Activated B cell treated with CpG ODN at 0.5 μM for 24 hours (primary cell): ENCODE measurements around the gene CLSTN1. TPM values are rescaled to one million over a fixed set of nuclear protein-coding genes. Genes with fewer than 3 reads are reported as not detected.

Experiments used
- ATAC-seq: fragments of 200-7000 bp; cut with Tn5 transposase; one replicate; pipeline ENCODE4 v1.10.0; 2021; ENCODE audit warnings: low read depth, mild to moderate bottlenecking, moderate library complexity
- CTCF ChIA-PET: fragments of 350-600 bp; sonication (Branson Sonifier 250); formaldehyde crosslinking; loops from one replicate; lab custom pipeline; 2021; ENCODE audit warnings: antibody characterized with exemption; lab: Charles Lee
- POLR2A ChIA-PET: fragments of 350-600 bp; sonication (Branson Sonifier 250); formaldehyde crosslinking; loops from one replicate; lab custom pipeline; 2021; ENCODE audit warnings: antibody characterized with exemption; lab: Charles Lee
- DNase-seq: peaks from one replicate; pipeline ENCODE4 v3.0.0; 2022
- H3K27ac Mint-ChIP-seq: one replicate; pipeline ENCODE4 v1.8.0; 2020; ENCODE audit warnings: mixed read lengths
- H3K27me3 Mint-ChIP-seq: one replicate; pipeline ENCODE4 v1.8.0; 2021; ENCODE audit warnings: mixed read lengths
- H3K36me3 Mint-ChIP-seq: one replicate; pipeline ENCODE4 v1.8.0; 2021; ENCODE audit warnings: low read depth, mixed read lengths
- H3K4me1 Mint-ChIP-seq: one replicate; pipeline ENCODE4 v1.8.0; 2021; ENCODE audit warnings: mixed read lengths
- H3K4me3 Mint-ChIP-seq: one replicate; pipeline ENCODE4 v1.8.0; 2020; ENCODE audit warnings: mild to moderate bottlenecking, mixed read lengths
- H3K9me3 Mint-ChIP-seq: one replicate; pipeline ENCODE4 v1.8.0; 2020; ENCODE audit warnings: mixed read lengths
- CTCF ChIP-seq: fragments of 200-600 bp; IDR thresholded peaks from one replicate; pipeline ENCODE4 v1.8.0; 2022; ENCODE audit warnings: antibody characterized with exemption, mild to moderate bottlenecking
- intact Hi-C: fragments of 100-400 bp; cut with micrococcal nuclease; formaldehyde crosslinking; loops from one replicate; pipeline ENCODE4 v1.15.1; 2024
- total RNA-seq: library from RNA; stranded (reverse); gene quantifications from 2 replicates; pipeline ENCODE4 v1.2.3, GENCODE V29; 2022

Gene CLSTN1
- total RNA-seq, 1 donor from 2014 or later = 50.7 TPM

DNA sequence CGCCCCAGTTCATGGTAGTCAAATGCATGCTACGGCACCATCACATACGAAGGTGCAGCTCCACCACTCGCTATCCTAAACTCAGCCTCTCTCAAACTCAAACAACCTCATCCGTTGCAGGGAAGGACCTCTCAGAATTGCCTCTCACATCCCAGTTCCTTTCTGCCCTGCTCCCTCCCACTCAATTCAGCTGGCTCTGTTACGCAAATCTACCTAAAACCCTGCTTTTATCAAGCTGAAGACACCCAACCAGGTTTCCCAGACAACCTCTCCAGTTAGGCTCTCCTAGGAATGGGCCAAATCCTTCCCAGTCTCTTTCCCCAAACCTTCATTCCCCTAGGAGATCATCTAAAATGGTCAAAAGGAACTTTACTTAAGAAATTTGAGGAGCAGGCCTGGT lies 62.9 kb downstream of the CLSTN1 start:
- intact Hi-C loops = loop anchor here (1.0 kb wide), 1 partner anchor 14 kb away; no protein-coding TSS in a partner anchor
- H3K27ac Mint-ChIP-seq = no peak overlapping the region
- POLR2A ChIA-PET = interaction anchor here (0.6 kb wide), 2 partner anchors 61 to 1329 kb away, joined by 3 read pairs; no protein-coding TSS in a partner anchor
- no peak for TF ChIP-seq CTCF
- H3K4me3 Mint-ChIP-seq = no peak overlapping the region
- H3K27me3 Mint-ChIP-seq = no peaks in the 10 kb centered on the region
- no peaks in the 10 kb centered on the region for H3K9me3 Mint-ChIP-seq
- CTCF ChIA-PET = no interaction called here
- H3K4me1 Mint-ChIP-seq = no peaks in the 10 kb centered on the region
- no peak for DNase-seq
- no peak for ATAC-seq
- peaks cover 18% of the 10 kb centered on the region for H3K36me3 Mint-ChIP-seq

DNA sequence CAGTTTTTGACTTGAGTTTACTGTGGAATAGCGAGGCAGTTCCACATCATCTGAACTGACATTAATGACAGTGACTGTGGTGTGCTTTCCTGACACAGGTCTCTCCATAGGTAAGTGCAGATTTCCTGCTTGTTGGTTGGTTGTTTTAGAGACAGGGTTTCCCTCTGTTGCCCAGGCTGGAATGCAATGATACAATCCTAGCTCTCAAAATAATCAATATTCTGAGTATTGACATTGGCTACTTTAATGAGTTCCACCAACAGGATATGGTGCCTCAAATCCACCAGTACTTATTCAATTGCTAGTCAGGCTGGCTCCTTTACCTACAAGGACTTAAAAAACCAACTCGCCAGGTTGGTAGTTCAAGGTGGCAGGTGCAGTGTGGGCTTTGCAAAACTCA lies 63.8 kb downstream of the CLSTN1 start:
- no peaks in the 10 kb centered on the region for H3K4me1 Mint-ChIP-seq
- no peaks in the 10 kb centered on the region for H3K9me3 Mint-ChIP-seq
- intact Hi-C loops = loop anchor here (1.0 kb wide), 1 partner anchor 15 kb away; no protein-coding TSS in a partner anchor
- H3K36me3 Mint-ChIP-seq = peaks cover 26% of the 10 kb centered on the region
- no peak for TF ChIP-seq CTCF
- ATAC-seq = no peak
- no peaks in the 10 kb centered on the region for H3K27me3 Mint-ChIP-seq
- CTCF ChIA-PET = no interaction called here
- DNase-seq = no peak
- no peak overlapping the region for H3K4me3 Mint-ChIP-seq
- POLR2A ChIA-PET = no interaction called here
- no peak overlapping the region for H3K27ac Mint-ChIP-seq

DNA sequence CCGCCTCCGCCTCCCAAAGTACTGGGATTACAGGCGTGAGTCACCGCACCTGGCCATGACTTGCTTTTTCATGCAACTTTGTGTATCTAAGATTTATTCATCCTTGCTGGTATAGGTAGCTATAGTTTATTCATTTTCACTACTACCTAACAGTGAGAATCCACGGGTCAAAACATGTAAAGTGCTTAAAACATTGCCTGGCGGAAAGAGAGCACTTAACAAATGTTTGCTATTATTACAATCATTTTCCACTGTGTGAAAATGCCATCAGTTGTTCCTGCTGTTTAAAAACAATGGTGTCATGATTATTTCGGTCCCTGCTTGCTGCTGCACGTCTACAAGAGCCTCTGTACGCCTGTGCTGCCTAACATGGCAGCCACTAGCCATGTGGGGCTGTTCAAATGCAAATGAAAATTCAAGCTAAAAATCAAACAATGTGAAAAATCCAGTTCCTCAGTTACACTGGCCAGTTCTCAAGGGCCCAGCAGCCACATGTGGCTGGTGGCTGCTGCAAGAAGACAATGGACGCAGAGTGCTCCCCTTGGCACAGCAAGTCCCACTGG lies 65.1 kb downstream of the CLSTN1 start:
- H3K4me3 Mint-ChIP-seq = no peak overlapping the region
- ATAC-seq (no peak), DNase-seq (no peak)
- intact Hi-C loops = no loop called here
- peaks cover 33% of the 10 kb centered on the region for H3K36me3 Mint-ChIP-seq
- no peak overlapping the region for H3K27ac Mint-ChIP-seq
- CTCF ChIA-PET = no interaction called here
- POLR2A ChIA-PET = no interaction called here
- no peaks in the 10 kb centered on the region for H3K4me1 Mint-ChIP-seq
- H3K9me3 Mint-ChIP-seq = no peaks in the 10 kb centered on the region
- TF ChIP-seq CTCF = no peak
- no peaks in the 10 kb centered on the region for H3K27me3 Mint-ChIP-seq

DNA sequence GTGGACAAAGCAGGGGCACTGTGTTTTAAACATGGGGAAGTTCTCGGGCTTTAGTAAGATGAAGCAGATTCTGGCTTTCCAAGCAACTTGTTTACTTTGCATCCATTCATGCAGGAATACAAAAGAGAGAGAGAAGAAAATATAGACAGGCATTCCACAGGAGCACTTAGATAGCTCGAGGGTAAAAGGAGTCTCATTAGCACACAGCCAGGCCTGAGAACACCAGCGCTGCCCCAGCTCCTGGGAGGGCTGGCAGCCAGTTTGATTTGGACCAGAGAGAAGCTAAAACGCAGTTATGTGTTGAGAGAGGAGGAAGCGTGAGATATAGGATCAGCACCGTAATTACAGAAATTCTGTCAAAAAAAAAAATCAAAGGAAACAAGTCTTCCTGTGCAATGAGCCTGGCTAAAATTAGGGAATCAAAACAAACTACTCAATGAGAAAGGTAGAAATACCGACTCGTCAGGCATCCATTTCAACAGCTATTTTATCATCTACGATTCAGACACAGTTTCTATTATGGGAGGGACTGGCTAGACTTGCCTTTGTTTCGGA lies 68.2 kb downstream of the CLSTN1 start:
- DNase-seq (no peak), ATAC-seq (no peak)
- H3K9me3 Mint-ChIP-seq = no peaks in the 10 kb centered on the region
- no peak for TF ChIP-seq CTCF
- intact Hi-C loops = no loop called here
- no peak overlapping the region for H3K4me3 Mint-ChIP-seq
- H3K27me3 Mint-ChIP-seq = no peaks in the 10 kb centered on the region
- ChIA-PET CTCF (no interaction called here), POLR2A (no interaction called here)
- peaks cover 49% of the 10 kb centered on the region for H3K36me3 Mint-ChIP-seq
- no peaks in the 10 kb centered on the region for H3K4me1 Mint-ChIP-seq
- H3K27ac Mint-ChIP-seq = no peak overlapping the region

GRCh38 chr1:9753121-9753531 lies 70.6 kb downstream of the CLSTN1 start:
- DNase-seq = no peak
- no peak for ATAC-seq
- TF ChIP-seq CTCF = no peak
- intact Hi-C loops = no loop called here
- H3K27me3 Mint-ChIP-seq = no peaks in the 10 kb centered on the region
- H3K4me3 Mint-ChIP-seq = no peak overlapping the region
- POLR2A ChIA-PET = no interaction called here
- H3K36me3 Mint-ChIP-seq = peaks cover 70% of the 10 kb centered on the region
- no peaks in the 10 kb centered on the region for H3K9me3 Mint-ChIP-seq
- no peaks in the 10 kb centered on the region for H3K4me1 Mint-ChIP-seq
- H3K27ac Mint-ChIP-seq = no peak overlapping the region
- CTCF ChIA-PET = no interaction called here
